Inferior parietal cortex (tissue), 1 donor: ENCODE measurements around the gene ITM2B.

Experiments used
- DNase-seq: peaks from one replicate; pipeline ENCODE4 v3.0.0-alpha.2; 2016; ENCODE audit errors: extremely low spot score

ITM2B gene

DNA sequence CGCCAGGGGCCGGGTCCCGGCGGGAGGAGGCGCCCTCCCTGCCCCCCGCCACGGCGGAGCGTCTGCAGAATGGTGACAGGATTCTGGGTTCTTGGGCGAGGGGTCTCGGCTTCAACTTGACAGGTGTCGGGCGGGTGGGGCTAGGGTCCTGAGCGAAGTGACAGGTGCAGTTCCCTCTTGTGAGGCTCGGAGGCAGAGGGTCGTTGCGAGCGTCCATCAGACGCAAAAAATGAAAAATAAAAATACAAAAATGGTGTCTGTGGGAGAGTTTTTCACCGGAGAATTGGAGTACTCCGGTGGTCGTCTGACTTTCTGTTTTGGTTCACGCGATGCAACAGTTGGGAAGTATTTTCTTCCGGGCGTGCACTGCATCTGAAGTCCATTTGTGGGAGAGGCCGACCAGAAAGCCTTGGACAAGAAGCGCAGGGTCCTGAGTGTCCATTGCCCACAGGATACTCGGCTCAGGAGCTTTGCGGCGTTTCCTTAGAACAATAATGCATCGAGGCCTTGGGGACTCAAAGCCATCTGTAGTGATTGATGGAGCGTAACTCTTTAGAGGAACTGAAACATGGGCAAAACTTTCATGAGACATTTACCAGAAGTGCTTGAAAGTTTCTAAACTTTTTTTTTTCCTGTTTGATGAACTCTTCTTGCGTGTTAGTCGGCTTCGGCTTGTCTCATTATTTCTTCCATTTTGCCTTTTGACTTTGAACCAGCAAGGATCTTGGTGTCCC is 71.3 kb downstream of the ITM2B start:
- DNase-seq: peak; percentile 42

- no peak for DNase-seq
Observed at GRCh38 chr13:48311223-48311622, 78.2 kb downstream of the ITM2B start.

DNA sequence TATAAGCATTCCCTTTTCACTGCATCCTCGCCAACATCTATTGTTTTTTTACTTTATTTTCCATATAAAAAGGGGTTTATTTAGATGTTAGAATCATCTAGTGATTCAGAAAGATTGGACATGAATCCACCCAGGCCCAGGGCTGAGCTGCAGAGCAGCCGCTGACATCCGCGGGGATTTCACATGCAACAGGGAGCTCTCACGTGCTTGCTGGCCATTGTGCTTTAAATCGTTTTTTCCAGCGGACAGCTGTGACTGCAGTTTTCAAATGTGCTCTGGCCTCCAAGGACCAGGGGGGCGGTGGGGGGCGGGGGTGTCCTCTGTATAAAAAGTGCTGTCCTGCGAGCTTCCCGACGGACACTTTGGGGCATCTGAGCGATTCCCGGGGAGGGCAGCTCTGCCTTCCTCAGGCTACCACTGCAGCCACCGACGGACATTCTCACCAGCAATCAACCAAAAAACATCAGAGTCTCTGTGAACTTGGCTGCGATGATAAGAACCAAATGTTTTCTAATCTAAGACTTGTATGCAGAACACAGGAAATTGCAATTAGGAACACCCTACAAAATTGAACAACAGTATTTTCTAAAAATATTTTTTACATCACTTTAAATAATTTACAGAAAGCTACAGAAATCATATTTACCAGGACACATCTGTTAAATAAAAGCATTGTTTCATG is 83.1 kb downstream of the ITM2B start:
- DNase-seq: no peak

- no peak for DNase-seq
Observed at GRCh38 chr13:48316826-48317510, 84.0 kb downstream of the ITM2B start.

DNA sequence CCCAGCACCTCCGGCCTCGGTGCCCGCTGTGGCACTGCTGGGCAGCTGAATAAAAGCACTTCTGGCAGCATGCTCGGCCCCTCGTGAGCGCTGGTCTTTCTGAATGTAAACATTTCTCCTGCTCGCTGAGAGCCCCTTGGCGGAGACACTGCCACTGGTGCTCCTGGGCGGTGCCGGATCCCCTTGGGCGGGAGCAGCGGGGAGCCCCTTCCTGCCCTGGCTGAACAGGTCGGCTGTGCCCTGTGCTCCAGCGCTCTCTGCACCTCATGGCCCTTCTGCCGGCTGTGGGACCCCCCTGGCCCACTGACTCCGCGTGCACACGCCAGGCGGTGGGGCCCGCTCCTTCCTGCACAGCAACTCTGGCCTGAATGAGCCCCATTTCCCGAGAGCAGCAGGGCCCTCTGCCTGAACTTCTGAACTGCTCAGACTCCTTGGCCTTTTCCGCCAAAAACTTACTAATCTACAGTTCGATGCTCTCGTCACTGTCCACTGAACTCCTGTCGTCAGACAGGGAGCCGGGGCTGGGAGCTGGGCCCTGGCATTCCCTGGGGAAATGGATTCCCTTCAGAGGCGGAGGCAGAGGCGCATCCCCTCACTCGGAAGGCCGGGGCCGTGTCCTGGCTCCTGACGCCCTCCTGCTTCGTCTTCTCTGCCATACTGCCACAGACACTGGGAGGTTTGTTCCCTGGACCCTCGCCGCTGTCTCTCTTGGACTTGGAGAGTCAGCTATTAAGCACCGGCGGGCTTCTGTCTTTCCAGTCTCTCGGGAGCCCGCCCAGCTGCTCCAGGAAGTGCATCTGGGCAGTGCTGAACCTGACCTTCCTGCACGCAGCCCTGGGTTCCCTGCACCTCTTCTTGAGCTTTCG is 84.7 kb downstream of the ITM2B start:
- DNase-seq: no peak

DNA sequence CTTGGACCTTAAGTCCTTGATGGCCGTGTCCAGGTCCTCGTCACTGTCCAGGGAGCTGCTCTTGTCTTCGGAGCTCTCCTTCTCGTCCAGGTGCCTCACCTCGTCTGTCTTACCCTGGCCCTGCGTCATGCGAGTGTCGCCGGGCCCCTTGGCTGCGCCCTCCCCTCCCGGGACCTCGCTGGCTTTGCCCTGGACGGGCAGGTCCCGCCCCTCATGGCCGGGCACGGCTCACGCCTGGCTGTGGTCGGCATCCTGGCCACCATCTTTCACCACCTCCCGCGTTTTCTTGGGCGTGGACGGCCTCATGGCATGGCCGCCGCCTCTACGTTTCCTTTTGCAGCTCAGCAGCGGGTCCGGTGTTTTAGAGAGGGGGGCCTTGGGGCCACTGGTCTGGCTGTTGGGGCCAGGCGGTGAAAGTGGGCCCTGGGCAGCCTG is 85.4 kb downstream of the ITM2B start:
- DNase-seq: no peak

DNA sequence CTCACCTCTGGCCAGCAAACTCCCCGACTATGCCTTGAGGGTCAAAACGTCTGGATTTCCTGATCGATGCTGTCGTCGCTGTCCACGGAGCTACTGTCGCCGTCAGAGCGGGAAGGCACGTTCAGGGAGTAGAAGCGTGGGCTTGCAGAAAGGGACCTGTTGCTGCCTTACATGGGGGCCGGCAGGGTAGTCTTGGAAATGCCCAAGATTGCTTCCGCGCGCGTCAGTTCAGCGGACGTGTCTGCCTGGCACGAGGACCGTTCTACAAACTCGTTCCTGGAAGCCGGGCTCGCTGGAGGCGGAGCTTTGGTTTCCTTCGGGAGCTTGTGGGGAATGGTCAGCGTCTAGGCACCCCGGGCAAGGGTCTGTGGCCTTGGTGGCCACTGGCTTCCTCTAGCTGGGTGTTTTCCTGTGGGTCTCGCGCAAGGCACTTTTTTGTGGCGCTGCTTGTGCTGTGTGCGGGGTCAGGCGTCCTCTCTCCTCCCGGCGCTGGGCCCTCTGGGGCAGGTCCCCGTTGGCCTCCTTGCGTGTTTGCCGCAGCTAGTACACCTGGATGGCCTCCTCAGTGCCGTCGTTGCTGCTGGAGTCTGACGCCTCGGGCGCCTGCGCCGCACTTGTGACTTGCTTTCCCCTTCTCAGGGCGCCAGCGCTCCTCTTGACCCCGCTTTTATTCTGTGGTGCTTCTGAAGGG is 86.0 kb downstream of the ITM2B start:
- no peak for DNase-seq
